HL-60 (cell line): ENCODE data around the gene INTS11.

Experiments
- DNase-seq, 2 experiments: peaks; one replicate each; pipeline ENCODE4 v3.0.0-alpha.2; 2010 to 2020; ENCODE audit warnings: low read depth in 1 of 2, low spot score in 1 of 2
- H3K27ac ChIP-seq: fragments of 250-450 bp; sonication (Bioruptor Pico); replicated peaks from 2 replicates; pipeline ENCODE4 v1.5.1; 2020; ENCODE audit warnings: mild to moderate bottlenecking, moderate library complexity
- H3K27me3 ChIP-seq: fragments of 250-450 bp; sonication (Bioruptor Pico); 2 replicates; pipeline ENCODE4 v1.5.1; 2021; ENCODE audit warnings: mild to moderate bottlenecking, moderate library complexity; ENCODE audit not compliant: insufficient read depth, poor library complexity, severe bottlenecking
- H3K4me3 ChIP-seq: replicated peaks from 2 replicates; pipeline ENCODE4 v1.5.1; 2011; ENCODE audit warnings: mild to moderate bottlenecking, control low read depth, low read length; ENCODE audit not compliant: insufficient read depth
- GABPA ChIP-seq: IDR thresholded peaks from 2 replicates; pipeline ENCODE4 v1.6.1; 2012; ENCODE audit warnings: low read depth
- POLR2AphosphoS5 ChIP-seq: IDR thresholded peaks from 2 replicates; pipeline ENCODE4 v1.6.1; 2012; ENCODE audit warnings: low read depth
- REST ChIP-seq: IDR thresholded peaks from 2 replicates; pipeline ENCODE4 v1.6.1; 2012; ENCODE audit warnings: low read depth; ENCODE audit not compliant: insufficient replicate concordance
- SPI1 ChIP-seq: IDR thresholded peaks from 2 replicates; pipeline ENCODE4 v1.6.1; 2012; ENCODE audit warnings: low read depth, mild to moderate bottlenecking, borderline replicate concordance
- TF ChIP-seq, protein P1 (sequence below): IDR thresholded peaks from one replicate; pipeline ENCODE4 v1.5.1; 2011; ENCODE audit warnings: low read length, control low read depth, inconsistent platforms; ENCODE audit not compliant: insufficient read depth

Gene INTS11

DNA sequence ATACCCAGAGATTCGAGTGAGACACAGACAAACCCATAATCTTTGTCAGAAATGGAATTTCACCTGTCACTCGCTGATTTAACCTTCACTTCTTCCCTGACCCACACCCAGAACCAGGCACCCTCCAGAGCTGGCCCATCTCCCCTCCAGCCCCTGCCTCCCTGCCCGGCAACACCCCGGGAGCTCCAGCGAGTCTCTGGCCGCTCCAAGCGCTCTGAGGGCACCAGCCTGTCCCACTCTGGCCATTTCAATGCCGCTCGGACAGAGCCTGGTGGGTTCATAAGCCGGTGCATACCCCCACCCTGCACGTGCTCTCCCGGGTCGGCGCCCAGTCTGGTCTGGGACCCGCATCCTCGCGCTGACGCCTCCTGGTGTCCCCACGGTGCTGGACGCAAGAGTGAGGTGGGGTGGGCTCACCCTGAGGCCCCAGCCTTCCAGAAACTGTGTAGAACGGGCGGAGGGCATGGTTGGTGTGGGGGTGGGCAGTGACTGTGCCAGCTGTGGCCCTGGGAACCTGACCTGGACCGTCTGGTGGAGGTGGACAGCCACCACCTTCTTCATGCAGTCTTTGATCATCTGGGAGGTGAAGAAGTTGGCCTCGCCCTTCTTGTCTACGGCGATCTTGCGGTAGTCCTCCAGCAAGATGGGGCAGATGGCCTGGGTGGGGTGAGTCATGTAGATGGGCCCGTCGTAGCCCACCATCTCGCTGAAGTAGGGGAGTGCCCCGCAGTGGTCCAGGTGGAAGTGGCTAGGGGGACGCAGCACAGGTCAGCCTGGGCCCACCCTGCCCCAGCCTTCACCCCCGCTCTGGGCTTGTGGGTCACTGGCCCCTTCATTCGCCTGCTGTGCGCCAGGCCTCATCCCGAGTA is 5.4 kb downstream of the INTS11 start:
- DNase-seq, result no peak
- H3K27ac ChIP-seq, result no peak overlapping the region
- H3K4me3 ChIP-seq, result no peak overlapping the region
- no peaks in the 10 kb centered on the region for H3K27me3 ChIP-seq
- no peak for TF ChIP-seq GABPA
- TF ChIP-seq REST, result no peak
- TF ChIP-seq, protein P1, sequence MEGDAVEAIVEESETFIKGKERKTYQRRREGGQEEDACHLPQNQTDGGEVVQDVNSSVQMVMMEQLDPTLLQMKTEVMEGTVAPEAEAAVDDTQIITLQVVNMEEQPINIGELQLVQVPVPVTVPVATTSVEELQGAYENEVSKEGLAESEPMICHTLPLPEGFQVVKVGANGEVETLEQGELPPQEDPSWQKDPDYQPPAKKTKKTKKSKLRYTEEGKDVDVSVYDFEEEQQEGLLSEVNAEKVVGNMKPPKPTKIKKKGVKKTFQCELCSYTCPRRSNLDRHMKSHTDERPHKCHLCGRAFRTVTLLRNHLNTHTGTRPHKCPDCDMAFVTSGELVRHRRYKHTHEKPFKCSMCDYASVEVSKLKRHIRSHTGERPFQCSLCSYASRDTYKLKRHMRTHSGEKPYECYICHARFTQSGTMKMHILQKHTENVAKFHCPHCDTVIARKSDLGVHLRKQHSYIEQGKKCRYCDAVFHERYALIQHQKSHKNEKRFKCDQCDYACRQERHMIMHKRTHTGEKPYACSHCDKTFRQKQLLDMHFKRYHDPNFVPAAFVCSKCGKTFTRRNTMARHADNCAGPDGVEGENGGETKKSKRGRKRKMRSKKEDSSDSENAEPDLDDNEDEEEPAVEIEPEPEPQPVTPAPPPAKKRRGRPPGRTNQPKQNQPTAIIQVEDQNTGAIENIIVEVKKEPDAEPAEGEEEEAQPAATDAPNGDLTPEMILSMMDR, result no peak
- TF ChIP-seq POLR2AphosphoS5, result no peak
- no peak for TF ChIP-seq SPI1

GRCh38 chr1:1318131-1318652 is 6.3 kb downstream of the INTS11 start:
- no peak for TF ChIP-seq SPI1
- no peak for TF ChIP-seq REST
- TF ChIP-seq, protein P1, result no peak
- DNase-seq, result no peak
- H3K27ac ChIP-seq, result no peak overlapping the region

GRCh38 chr1:1317420-1317819 is 7.0 kb downstream of the INTS11 start:
- TF ChIP-seq SPI1 (no peak), REST (no peak), GABPA (no peak), POLR2AphosphoS5 (no peak)
- TF ChIP-seq, protein P1, result no peak
- no peaks in the 10 kb centered on the region for H3K27me3 ChIP-seq
- no peak for DNase-seq
- H3K27ac ChIP-seq, result no peak overlapping the region
- H3K4me3 ChIP-seq, result no peak overlapping the region

More at GRCh38 chr1:1318131-1318652, 6.3 kb downstream of the INTS11 start:
- Histone ChIP-seq H3K27me3 (no peaks in the 10 kb centered on the region), H3K4me3 (no peak overlapping the region)
